NCI-H1092 (cell line): ENCODE results near the gene EXD3.
"Not testable (repeated sequence)": the region's sequence is repeated elsewhere in the genome, so short reads cannot be mapped to it uniquely, and the experiment has no call there.

Experiments
- DNase-seq: peaks from one replicate; lab custom pipeline; 2025; lab: John Stamatoyannopoulos, UW

EXD3 gene

GRCh38 chr9:137393176-137394150, 29.5 kb downstream of the EXD3 start:
- DNase-seq: no peak

DNA sequence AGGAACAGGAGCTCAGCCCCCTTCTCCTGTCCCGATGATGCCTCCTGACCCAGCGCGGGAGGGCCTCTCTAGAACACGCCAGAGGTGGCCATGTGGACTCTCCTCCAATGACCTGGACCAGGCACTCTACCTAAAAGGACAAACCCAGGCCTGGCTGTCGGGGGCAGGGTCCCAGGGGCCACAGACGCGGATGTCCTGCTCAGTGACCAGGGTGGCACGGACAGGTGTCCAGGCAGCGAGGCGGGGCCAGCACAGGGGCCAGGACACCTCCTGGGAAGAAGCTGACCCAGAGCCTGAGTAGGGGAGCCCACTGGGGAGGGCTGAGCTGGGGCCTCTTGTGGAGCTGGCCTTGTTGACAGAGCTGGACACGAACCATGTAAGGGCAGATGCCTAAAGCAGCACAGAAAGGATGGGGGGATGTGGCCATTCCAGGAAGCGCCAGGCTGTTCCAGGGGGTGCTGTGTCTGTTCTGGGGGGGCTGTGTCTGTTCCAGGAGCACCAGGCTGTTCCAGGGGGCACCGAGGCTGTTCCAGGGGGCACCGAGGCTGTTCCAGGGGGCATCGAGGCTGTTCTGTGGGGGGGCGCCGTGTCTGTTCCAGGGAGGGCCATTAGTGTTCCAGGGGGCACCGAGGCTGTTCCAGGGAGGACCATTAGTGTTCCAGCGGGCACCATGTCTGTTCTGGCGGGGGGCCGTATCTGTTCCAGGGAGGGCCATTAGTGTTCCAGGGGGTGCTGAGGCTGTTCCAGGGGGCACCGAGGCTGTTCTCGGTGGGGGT, 30.5 kb downstream of the EXD3 start:
- DNase-seq: no peak

GRCh38 chr9:137391411-137391754, 31.6 kb downstream of the EXD3 start:
- DNase-seq: no peak

DNA sequence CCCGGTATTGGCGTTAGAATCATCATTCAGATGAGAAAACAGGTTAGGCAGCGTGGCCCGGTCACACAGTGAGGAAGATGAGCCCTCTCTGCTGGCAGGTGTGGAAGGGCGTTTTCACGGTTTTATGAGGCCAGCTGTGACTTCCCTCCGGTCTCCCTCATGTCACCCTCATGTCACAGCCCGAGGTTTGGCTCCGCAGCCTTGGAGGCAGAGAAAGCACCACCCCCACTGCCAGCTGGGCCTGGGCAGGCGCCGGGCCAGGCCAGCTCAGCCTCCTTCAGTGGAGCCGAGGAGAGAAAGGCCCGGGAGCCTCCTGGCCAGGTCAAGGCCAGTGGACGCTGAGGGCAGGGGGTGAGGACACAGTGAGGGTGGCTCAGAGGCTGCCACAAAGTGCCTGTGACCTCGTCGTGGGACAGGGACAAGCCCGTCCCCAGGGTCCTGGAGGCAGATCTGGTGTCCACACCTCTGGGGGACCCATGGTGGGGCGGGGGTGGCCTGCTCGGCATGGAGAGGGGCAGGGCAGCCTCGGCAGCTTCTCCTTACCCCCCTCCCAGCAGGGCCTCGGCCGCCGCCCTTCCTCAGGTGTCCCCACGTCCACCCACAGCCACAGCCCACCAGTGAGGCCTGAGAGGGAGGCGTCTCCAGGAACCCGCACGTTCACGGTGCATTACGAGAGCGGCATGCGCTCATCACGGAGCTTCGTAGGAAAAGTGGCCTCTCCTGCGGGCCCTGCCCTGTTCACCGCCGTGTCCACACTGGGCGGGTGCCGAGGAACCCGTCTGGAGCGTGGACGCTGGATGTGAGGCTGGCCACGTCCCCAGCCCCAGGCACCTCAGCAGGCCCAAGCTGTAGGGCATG, 32.2 kb downstream of the EXD3 start:
- no peak for DNase-seq

GRCh38 chr9:137389428-137389746, 33.6 kb downstream of the EXD3 start:
- DNase-seq: no peak

GRCh38 chr9:137388589-137389427, 34.2 kb downstream of the EXD3 start:
- DNase-seq: no peak

GRCh38 chr9:137387891-137388560, 34.9 kb downstream of the EXD3 start:
- no peak for DNase-seq

GRCh38 chr9:137387114-137387890, 35.7 kb downstream of the EXD3 start:
- DNase-seq: no peak

GRCh38 chr9:137386507-137387113, 36.4 kb downstream of the EXD3 start:
- DNase-seq: not testable (repeated sequence)

GRCh38 chr9:137385061-137385655, 37.8 kb downstream of the EXD3 start:
- DNase-seq: no peak

DNA sequence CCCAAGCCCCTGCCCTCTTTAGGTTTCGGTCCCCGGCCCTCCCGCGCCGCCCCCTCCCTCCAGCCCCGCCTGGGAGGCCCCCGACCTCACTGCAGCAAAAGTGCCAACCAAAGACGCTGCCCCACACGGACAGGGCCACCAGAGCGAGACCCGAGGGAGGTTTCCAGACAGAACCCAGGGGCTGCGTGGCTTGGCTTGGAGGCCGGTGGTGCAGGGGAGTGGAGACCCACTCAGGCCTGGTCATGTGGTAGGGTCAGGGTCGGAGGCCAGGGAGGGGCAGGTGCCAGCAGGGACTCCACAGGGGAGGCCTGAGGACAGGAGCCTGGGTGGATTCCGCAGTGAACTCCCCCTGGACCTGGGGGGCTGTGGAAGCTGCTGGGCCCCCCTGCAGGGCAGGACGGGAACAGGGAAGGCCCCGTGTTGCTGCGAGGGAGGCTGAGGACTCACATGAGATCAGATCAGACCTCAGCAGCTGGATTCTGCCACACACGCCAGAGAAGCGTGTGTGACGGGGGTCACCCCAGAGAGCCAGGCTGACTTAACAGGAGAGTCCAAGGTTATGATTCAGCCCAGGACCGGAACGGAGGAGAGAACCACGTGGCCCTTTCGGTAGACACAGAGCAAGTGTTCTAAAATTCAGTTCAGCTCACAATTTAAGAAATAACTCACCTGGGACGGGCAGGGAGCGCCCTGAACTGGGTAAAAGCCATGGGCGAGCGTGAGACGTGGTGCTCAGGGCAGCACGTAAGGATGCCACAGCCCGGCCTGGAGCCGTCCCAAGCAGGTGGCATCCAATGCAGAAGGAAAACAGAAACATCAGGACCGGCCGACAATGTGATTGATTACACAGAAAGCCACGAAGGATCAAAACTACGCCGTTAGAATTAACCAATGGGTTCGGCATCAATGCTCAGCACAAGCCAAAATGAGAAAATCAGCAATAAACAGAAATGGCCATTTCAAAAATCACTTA, 38.9 kb downstream of the EXD3 start:
- no peak for DNase-seq

GRCh38 chr9:137383081-137383783, 39.7 kb downstream of the EXD3 start:
- DNase-seq: peak; percentile 30

DNA sequence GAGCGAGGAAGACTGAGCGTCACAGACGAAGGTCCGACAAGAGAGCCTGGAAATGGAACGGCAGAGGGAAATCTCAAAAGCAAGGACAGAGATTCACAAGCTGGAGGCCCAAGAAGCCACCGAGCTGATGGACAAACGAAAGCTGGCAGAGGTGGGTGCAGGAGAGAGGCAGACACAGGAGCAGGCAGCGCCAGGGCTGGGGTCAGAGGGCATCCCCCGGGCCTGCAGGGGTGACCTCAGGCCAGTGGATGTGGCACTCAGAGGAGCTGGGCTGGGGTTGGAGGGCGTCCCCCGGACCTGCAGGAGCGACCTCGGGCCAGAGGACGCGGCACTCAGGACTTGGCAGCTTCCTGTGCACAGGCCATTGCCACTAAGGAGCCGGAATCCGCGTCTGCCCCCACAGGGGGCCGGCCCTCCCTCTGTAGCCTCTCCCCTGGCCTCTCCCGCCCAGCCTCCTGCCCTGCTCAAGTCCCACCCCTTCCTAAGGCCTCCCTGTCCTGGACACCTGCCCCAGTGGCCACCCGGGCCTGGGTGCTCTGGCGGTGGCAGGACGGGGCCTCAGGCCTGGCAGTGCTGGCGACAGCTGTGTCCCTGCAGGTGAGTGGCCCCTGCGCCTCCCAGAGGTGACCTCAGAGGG, 40.4 kb downstream of the EXD3 start:
- no peak for DNase-seq

- DNase-seq: no peak
Measured at GRCh38 chr9:137381501-137382443, 41.2 kb downstream of the EXD3 start.

- DNase-seq: no peak
Measured at GRCh38 chr9:137380606-137381005, 42.4 kb downstream of the EXD3 start.

GRCh38 chr9:137380171-137380570, 42.8 kb downstream of the EXD3 start:
- no peak for DNase-seq
